Motor neuron (in vitro differentiated cells): ENCODE results near the gene RAD51C. TPM values are rescaled to one million over a fixed set of nuclear protein-coding genes. Genes with fewer than 3 reads are reported as not detected.
"Not testable (repeated sequence)": the region's sequence is repeated elsewhere in the genome, so short reads cannot be mapped to it uniquely, and the experiment has no call there.

Experiments used
- ATAC-seq, 8 experiments: fragments of 200-7000 bp; cut with Tn5 transposase; replicated peaks in 6 of 8; 2 replicates each; pipeline ENCODE4 v1.8.0; 2021; ENCODE audit warnings: mild to moderate bottlenecking in 8 of 8, moderate library complexity in 8 of 8
- H3K27ac ChIP-seq, 2 donors: fragments of 250-450 bp; sonication (Bioruptor Pico); 2 replicates each; pipeline ENCODE4 v1.9.0; 2021; ENCODE audit warnings: antibody characterized with exemption in 2 of 2, mild to moderate bottlenecking in 2 of 2, moderate library complexity in 1 of 2
- H3K4me1 ChIP-seq, 2 donors: fragments of 250-450 bp; sonication (Bioruptor Pico); replicated peaks in 1 of 2; 2 replicates each; pipeline ENCODE4 v1.6.1; 2021; ENCODE audit warnings: antibody characterized with exemption in 2 of 2, mild to moderate bottlenecking in 2 of 2, moderate library complexity in 1 of 2
- H3K4me3 ChIP-seq, 5 donors: fragments of 250-450 bp; sonication (Bioruptor Pico); 2 replicates each; pipeline ENCODE4 v1.9.0; 2021; ENCODE audit warnings: antibody characterized with exemption in 5 of 5, mild to moderate bottlenecking in 5 of 5, moderate library complexity in 4 of 5
- WGBS, 10 experiments: fragments of 450-650 bp; shearing (Covaris generic); methylation state at CpG; one replicate each; pipeline ENCODE4 v1.0.0; 2022; 5-methylcytosine and 5-hydroxymethylcytosine counted together
- in situ Hi-C, 9 experiments: fragments of 400-800 bp; cut with MboI; loops; one replicate each; pipeline ENCODE4 v1.15.0; 2021; ENCODE audit warnings: low sequenced_read_pairs in 9 of 9, low pct_unique_long_range_greater_than_20kb in 2 of 9; ENCODE audit not compliant: unreplicated experiment in 9 of 9
- total RNA-seq, 8 experiments: library from RNA; unstranded; fragments of 300-600 nt; gene quantifications; 2 replicates each; pipeline versions ENCODE4 v1.2.3 to v1.2.4, GENCODE V29; 2022

The RAD51C gene
- total RNA-seq, 8 experiments from 2014 or later = 23.7 to 61.8 (median 40.7) TPM

GRCh38 chr17:58722274-58722673 lies 29.9 kb downstream of the RAD51C start:
- in situ Hi-C loops = loop anchor here in 5 of 9 experiments (25.0 kb wide), 1 partner anchor 290 kb away; no protein-coding TSS in a partner anchor
- peak in 3 of 8 experiments; percentile 85 to 98 (median 97) for ATAC-seq
- no peak overlapping the region for H3K4me3 ChIP-seq
- WGBS, 10 experiments = 0 to 100% (median 80%) methylated on average over 1 of the region's 1 CpG; no CpG with 5 or more reads in 7 of the 10 experiments
- no peak overlapping the region for H3K27ac ChIP-seq
- no peaks in the 10 kb centered on the region for H3K4me1 ChIP-seq

GRCh38 chr17:58722696-58723095 lies 30.3 kb downstream of the RAD51C start:
- H3K4me3 ChIP-seq = no peak overlapping the region

DNA sequence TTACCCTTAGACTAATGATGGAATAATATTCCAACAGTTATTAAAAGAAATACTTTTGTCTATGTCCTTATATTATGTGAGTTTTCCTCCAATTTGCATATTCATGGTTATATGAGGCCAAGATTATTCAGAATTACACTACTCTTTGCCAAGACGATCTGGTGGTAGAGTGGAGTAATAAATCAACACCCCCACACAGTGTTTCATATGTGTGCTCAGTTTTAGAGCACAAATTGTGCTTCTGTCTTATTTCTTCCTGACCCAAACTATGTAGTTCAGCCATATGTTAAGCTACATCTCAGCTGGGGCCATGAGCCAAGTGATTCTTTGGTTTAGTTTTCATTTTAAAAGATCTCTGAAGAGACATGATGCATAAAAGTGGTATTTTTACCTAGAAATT lies 36.4 kb downstream of the RAD51C start:
- in situ Hi-C loops = no loop called here
- H3K4me1 ChIP-seq = no peaks in the 10 kb centered on the region
- WGBS, 10 experiments = 0 to 75% (median 57%) methylated on average over 1 of the region's 1 CpG; no CpG with 5 or more reads in 4 of the 10 experiments
- H3K4me3 ChIP-seq = no peak overlapping the region
- ATAC-seq = peak in 2 of 8 experiments; percentile 34 to 70
- H3K27ac ChIP-seq = no peak overlapping the region

More at GRCh38 chr17:58722696-58723095, 30.3 kb downstream of the RAD51C start:
- WGBS, 10 experiments = 8 to 100% (median 93%) methylated on average over 1 to 2 of the region's 2 CpGs; no CpG with 5 or more reads in 3 of the 10 experiments
- peak in 3 of 8 experiments; percentile 14 to 72 (median 54) for ATAC-seq
- in situ Hi-C loops = loop anchor here in 5 of 9 experiments (25.0 kb wide), 1 partner anchor 290 kb away; no protein-coding TSS in a partner anchor
- no peaks in the 10 kb centered on the region for H3K4me1 ChIP-seq
- H3K27ac ChIP-seq = no peak overlapping the region

- ATAC-seq = peak in 2 of 8 experiments; percentile 64 to 86
- H3K27ac ChIP-seq = no peak overlapping the region
- no peaks in the 10 kb centered on the region for H3K4me1 ChIP-seq
- no peak overlapping the region for H3K4me3 ChIP-seq
- in situ Hi-C loops = no loop called here
Measured at GRCh38 chr17:58730937-58731336, 38.5 kb downstream of the RAD51C start.

- Histone ChIP-seq H3K4me1 (no peaks in the 10 kb centered on the region), H3K4me3 (no peak overlapping the region), H3K27ac (no peak overlapping the region)
- in situ Hi-C loops = no loop called here
- no peak for ATAC-seq
- WGBS, 10 experiments = 82 to 100% (median 93%) methylated on average over 2 to 3 of the region's 3 CpGs; no CpG with 5 or more reads in 1 of the 10 experiments
Measured at GRCh38 chr17:58734040-58734439, 41.6 kb downstream of the RAD51C start.

GRCh38 chr17:58734811-58735210 lies 42.4 kb downstream of the RAD51C start:
- no peak for ATAC-seq
- H3K4me1 ChIP-seq = no peaks in the 10 kb centered on the region
- in situ Hi-C loops = no loop called here
- WGBS, 10 experiments = 64 to 100% (median 90%) methylated on average over 1 to 3 of the region's 3 CpGs; no CpG with 5 or more reads in 3 of the 10 experiments
- no peak overlapping the region for H3K27ac ChIP-seq
- no peak overlapping the region for H3K4me3 ChIP-seq

DNA sequence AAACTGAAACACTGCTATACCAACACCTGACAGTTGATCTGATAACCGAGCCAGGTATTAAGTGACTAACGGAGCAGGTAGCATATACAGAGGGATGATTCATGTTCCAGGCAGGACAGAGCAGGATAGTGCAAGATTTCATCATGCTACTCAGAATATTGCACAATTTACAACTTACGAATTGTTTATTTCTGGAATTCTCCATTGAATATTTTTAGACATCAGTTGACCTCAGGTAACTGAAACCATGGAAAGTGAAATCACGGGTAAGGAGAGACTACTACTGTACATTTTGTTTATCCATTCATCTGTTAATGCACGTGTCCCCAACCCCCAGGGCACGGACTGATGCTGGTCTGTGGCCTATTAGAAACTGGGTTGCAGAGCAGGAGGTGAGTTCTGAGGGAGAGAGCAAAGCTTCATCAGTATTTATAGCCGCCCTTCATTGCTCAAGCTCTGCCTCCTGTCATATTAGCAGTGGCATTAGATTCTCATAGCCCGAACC lies 48.8 kb downstream of the RAD51C start:
- H3K27ac ChIP-seq = no peak overlapping the region
- WGBS, 10 experiments = 19 to 100% (median 91%) methylated on average over 1 to 8 of the region's 8 CpGs; no CpG with 5 or more reads in 1 of the 10 experiments
- in situ Hi-C loops = no loop called here
- H3K4me1 ChIP-seq = no peaks in the 10 kb centered on the region
- peak in 4 of 8 experiments; percentile 17 to 56 (median 40) for ATAC-seq
- H3K4me3 ChIP-seq = no peak overlapping the region

- Histone ChIP-seq H3K4me1 (no peaks in the 10 kb centered on the region), H3K27ac (no peak overlapping the region), H3K4me3 (no peak overlapping the region)
- in situ Hi-C loops = no loop called here
- 0 to 100% (median 60%) methylated on average over 1 of the region's 1 CpG; no CpG with 5 or more reads in 3 of the 10 experiments for WGBS, 10 experiments
- no peak for ATAC-seq
Measured at GRCh38 chr17:58747674-58748073, 55.3 kb downstream of the RAD51C start.

DNA sequence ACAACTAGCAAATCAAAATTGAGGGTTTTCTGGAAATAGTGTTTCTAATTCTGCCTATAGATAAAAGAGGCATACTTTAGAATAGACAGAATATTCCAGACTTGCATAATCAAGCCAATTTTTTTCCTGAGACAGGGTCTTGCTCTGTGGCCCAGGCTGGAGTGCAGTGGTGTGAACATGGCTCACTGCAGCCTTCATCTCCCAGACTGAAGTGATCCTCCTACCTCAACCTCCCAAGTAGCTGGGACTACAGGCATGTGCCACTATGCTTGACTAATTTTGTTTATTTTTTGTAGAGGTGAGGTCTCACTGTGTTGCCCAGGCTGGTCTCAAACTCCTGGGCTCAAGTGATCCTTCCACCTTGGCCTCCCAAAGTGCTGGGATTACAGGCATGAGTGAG lies 57.2 kb downstream of the RAD51C start:
- H3K27ac ChIP-seq, in situ Hi-C loops, H3K4me1 ChIP-seq, ATAC-seq, H3K4me3 ChIP-seq: not testable (repeated sequence)

DNA sequence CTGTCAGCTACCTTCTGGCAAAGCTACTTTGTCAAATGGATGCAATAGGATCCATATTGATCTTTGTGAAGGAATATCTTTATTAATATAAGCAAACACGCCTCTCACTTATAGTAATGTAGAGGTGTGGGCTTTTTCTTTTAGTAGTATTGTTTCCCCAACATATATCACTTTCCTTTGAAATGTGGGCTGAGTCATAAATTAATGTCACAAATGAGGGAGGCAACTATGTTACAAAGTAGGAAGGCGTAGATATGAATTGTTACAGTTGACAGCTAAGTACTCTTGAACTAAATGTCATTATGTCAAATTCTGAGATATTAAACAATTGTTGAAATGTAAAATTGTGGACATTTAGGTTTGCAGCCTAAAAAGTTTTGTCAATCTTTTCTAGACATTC lies 60.6 kb downstream of the RAD51C start:
- Histone ChIP-seq H3K27ac (no peak overlapping the region), H3K4me1 (peaks cover 0 to 7% of the 10 kb centered on the region in 2 donors), H3K4me3 (no peak overlapping the region)
- 50 to 100% (median 79%) methylated on average over 1 to 2 of the region's 2 CpGs; no CpG with 5 or more reads in 3 of the 10 experiments for WGBS, 10 experiments
- no peak for ATAC-seq
- in situ Hi-C loops = no loop called here

DNA sequence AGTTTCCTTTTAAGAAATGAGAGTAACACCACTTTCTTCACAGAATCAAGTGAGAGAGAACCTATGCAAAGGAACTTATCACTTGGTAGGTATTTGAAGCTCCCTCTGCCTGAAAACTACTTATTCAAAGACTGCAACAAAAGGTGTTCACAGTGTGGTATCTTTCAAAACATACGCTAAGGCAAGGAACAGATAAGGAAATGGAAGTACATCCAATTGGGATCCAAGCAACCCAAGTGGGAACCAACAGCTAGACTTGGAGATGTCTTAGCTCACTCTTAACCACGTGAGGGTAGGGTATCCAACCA lies 62.8 kb downstream of the RAD51C start:
- WGBS, 10 experiments = 0 to 100% (median 51%) methylated on average over 1 to 2 of the region's 2 CpGs; no CpG with 5 or more reads in 4 of the 10 experiments
- Histone ChIP-seq H3K4me3 (peak overlapping the region; percentile 67 to 90 (median 72)), H3K27ac (no peak overlapping the region), H3K4me1 (peaks cover 0 to 22% of the 10 kb centered on the region in 2 donors)
- in situ Hi-C loops = no loop called here
- no peak for ATAC-seq

GRCh38 chr17:58755577-58756245 lies 63.3 kb downstream of the RAD51C start, which contains the start of gene PPM1E:
TSS of gene PPM1E (plus strand) at chr17:58755854.
- Histone ChIP-seq H3K27ac (peak within 1 kb of the TSS; percentile 62 to 66), H3K4me1 (peaks cover 0 to 23% of the 10 kb centered on the region in 2 donors), H3K4me3 (peak within 1 kb of the TSS; percentile 67 to 90 (median 72))
- peak; percentile 90 to 94 (median 91) for ATAC-seq
- 0 to 3% (median 1%) methylated on average over 1 to 21 of the region's 71 CpGs; no CpG with 5 or more reads in 4 of the 10 experiments for WGBS, 10 experiments
- in situ Hi-C loops = no loop called here

GRCh38 chr17:58756246-58757161 lies 64.1 kb downstream of the RAD51C start:
- in situ Hi-C loops = no loop called here
- ATAC-seq = peak in 6 of 8 experiments; percentile 29 to 49 (median 39)
- Histone ChIP-seq H3K4me1 (peaks cover 0 to 23% of the 10 kb centered on the region in 2 donors), H3K4me3 (peak overlapping the region; percentile 67 to 90 (median 72)), H3K27ac (peak overlapping the region; percentile 62 to 66)
- WGBS, 10 experiments = 0 to 22% (median 2%) methylated on average over 3 to 21 of the region's 72 CpGs; no CpG with 5 or more reads in 4 of the 10 experiments
